NCI-H345 (cell line): Measurements from ENCODE around the gene DST.

Experiments
- DNase-seq: peaks from one replicate; lab custom pipeline; 2025; lab: John Stamatoyannopoulos, UW

The DST gene

GRCh38 chr6:56536536-56536935 lies 106.2 kb downstream of the DST start:
- no peak for DNase-seq

DNA sequence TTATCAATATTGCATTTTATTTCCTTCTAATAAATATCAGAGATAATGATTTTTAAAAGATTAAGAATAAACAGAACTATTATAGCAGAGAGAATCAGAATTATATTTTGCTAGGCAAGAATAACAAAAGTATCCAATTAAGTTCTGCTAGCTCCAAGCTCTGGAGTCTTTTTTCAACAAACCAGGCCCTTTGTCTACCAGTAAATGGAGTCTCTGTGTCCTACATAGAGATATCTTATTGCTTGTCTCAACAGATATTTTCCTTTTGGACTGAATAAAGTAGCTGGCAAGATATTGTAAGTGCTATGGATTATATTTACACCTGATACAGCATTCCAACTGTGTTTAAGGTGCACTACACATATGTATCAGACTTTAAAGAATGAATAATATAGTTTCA lies 107.1 kb downstream of the DST start:
- DNase-seq: no peak

GRCh38 chr6:56534680-56535419 lies 107.8 kb downstream of the DST start:
- no peak for DNase-seq

DNA sequence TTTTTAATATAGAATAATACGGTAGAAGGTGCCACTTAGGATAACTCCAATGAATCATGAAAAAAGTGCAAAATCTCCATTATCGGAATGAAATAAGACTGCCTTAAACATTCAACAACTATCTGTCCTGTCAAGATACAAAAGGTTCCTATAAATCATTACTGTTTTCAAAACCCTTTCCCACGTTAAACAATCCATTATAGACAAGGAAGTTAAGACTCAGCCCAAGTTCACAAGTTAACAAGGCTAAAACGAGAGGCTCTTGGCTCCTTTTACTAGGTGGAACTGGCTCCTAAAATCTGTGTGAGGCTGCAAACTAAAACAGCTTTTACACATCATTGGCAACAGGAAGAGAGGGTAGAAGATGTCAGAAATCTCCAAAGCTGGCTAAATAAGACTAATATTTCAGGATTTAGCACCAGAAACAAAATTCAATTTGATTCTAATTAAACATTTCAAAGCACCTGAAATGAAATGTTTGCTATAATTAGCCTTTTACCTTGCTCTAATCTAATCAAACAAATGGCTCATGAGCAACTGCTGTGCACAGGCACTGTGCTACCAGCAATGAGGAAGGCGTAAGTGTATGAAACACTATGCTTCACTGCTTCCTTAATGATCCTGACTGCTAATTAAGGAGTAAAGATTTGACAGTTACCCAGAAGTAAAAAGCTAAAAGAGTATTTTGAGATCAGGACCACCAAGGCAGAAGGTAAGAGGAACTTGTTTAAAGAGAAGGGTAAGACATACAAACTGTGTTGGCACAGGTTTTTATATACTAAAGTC lies 109.7 kb downstream of the DST start:
- DNase-seq: no peak

- DNase-seq: no peak
These were observed 110.7 kb downstream of the DST start for GRCh38 chr6:56531839-56532595.

DNA sequence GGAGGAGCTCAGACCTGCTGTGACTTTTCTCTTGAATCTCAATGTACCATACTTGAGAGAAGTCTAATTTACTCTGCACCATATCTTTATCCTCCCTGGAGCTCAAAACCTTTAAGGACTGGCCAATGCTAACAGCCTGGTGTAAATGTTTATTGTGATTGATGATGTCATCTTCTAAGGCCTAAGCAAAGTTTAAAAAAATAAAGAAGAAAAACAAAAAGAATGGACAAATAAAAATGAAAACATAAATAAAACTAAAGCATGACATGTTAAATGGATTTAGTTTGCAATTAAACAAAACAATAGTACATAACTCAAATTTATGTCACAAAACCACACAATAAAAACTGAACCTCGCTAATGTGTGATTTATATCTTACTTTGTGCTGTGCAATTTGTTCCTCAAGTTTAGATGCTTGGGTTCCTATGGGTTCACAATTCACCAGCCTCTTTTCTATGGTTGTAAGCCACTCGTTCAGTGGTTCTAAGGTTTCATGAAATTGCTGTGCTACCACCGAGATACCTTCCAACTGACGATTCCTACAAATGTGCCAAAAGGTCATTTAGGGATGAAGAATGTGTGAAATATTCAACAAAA lies 113.0 kb downstream of the DST start:
- DNase-seq: no peak

GRCh38 chr6:56528412-56528841 lies 114.3 kb downstream of the DST start:
- no peak for DNase-seq

GRCh38 chr6:56527934-56528333 lies 114.8 kb downstream of the DST start:
- no peak for DNase-seq

- DNase-seq: no peak
These were observed 115.7 kb downstream of the DST start for GRCh38 chr6:56526860-56527544.

DNA sequence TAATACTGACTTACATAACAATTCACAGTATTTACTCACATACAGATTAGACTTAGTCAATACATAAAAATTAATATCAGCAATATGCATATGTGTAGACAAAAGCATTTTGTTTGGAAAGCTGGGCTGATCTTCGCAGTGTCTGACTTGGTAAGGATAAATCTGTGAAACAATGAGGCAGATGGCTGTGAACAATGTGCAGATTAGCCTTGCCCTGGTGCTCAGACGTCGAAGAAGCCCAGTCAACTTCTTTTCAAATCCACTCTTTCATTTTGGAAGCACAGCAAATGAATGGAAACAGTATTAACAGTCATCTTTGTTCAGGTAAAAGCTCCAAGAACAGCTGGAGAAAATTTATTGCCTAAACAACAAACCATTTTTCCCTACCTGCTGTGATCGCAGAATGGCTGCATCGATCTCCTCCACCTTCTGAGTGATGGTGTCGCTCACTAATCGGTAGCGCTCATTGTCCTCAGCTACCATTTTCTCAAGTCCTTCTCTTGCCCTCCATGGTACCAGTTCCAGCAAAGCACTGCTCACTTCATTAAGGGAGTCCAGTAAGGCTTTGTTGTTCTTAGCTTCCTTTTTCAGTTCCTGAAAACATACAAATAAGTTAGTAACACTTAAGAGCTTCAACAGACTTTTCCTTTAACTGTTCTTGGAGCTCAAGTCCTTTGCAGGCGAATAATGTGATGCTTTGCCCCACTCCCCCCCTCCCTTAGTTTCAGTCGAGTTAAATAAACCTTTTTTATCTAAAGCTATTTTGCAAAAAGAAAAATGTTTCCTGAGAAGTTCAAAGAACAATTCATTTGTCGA lies 116.5 kb downstream of the DST start:
- peak; percentile 49 for DNase-seq

DNA sequence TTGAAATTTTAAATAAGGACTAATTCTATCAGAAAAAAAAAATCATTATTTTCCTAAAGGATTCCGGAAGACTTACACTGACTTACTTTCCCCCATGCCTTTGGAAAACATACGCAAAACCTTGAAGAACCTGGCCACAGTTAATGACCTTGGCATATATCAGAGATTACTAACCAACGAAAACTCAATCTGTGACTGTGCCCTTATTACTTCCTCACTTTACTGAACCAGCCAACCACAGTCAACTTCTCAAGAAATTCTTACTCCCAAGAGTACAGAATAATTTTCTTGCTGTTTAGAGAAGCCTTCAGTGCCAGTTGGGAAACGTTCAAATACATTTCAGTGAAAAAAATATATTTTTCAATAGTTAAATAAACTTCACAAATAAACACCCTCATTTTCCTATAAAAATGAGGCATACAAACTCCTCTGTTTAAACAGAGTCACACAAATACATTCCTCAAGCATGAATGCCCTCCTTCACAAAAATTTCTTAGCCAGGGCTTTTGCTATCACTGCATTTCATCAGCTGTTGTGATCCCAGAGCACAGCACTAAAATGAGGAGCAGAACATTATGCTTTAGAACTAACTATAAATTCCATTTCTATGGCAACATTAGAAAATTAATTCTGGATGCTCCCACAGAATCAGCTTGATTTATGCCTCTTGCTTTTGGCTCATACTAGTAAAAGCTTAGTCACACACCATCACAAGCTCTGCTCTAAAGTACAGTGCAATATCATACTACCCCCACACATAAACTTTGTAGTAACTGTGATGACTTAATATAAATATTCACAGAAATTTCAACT lies 117.6 kb downstream of the DST start:
- DNase-seq: no peak

DNA sequence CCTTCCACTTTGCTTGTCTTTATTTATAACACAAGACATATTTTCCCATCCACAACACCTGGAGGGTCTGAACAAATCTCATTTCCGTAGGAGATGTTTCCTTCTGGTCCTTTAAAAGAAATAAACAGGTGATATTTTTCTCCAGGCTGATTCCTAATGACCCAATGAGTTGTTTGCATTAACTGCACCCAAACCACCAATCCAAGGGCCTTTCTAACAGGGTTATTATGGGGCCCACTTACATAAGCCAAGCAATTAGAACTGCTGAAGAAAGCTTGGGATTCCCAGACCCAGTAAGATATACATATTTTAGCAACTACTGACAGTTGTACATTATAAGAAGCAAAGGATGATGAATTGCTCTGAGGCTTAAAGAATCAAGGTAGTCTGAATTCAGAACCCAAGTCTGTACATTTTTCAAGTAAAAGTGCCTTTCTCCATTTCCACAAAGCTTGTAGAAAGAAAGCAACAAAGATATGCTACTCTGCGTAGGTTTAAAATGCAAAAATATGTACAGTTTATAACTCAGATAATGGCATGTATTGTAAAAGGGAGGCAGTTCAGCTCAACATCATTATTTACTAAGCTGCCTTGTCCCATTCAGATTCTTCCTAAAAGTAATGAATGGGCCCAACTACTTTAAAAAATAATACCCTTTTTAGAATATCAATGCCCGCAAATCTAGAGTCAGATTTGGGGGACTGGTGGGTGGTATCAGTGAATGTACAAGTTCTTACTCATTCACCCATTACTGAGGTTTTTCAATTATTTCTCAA lies 120.0 kb downstream of the DST start:
- no peak for DNase-seq

DNA sequence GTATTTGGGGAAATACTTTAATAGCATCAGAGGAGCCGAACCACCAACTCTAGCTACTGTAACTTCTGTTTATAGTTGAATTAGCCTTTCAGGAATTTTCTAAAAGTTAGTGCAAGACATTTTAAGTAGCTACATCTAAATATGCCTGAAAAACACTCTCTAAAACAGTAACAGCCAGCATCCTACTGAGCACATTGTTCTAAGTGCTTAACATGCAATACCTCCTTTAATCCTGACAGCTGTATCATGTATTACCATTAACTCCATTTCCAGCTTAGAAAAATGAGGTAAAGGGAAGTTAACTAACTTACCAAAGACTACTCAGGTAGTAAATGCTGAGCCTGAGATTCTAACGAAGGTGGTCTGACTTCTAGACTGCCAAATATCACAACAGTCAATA lies 120.7 kb downstream of the DST start:
- DNase-seq: no peak

DNA sequence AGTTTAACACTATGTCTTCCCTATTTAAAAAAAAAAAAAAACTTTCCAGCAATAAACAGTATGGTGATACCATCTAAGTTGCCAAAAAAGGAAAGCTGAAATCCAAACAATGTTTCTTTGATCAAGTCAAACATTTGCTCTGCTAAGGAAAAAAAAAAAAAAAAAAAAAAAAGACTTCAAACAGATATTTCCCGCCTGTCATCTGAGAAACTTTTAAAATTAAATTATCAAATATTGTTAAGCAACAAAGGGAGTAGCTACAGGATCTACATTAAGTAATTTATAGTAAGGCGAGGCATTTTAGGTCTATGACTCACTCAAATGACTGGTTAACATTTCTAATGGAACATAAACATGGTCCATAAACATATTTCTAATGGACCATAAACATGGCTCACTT lies 121.2 kb downstream of the DST start:
- no peak for DNase-seq

DNA sequence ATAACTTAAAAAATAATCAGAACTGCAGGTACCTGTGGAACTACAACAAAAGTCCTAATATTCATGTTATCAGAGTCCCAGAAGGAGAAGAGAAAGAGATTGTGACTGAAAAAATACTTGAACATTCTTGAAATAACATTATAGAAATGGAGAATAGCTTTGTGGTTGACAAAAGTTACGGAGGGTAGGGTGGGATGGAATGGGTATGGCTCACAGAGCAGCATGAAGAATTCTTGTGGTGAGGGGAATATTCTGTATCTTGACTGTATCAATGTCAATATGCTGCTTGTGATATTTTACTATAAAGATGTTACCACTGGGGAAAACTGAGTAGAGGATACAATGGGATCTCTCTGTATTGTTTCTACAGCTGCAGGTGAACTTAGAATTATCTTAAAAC lies 122.5 kb downstream of the DST start:
- DNase-seq: no peak

GRCh38 chr6:56518995-56519767 lies 123.5 kb downstream of the DST start:
- no peak for DNase-seq

- DNase-seq: no peak
These were observed 125.4 kb downstream of the DST start for GRCh38 chr6:56517155-56517745.

DNA sequence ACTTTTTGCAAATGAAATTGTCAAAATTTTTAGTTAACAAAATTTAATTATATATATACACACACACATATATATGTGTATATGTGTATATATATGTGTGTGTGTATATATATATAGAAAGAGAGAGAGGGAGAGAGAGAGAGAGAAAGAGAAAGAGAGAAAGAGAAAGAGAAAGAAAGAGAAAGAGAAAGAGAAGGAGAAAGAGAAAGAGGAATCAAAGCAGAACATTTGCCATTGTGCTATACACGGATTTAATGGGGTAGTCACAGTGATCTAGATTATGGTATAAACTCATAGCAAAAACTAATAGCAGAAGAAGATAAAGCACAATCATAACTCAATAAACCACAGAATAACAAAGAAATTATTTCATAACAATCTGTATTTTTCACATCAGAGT lies 126.7 kb downstream of the DST start:
- DNase-seq: no peak
